Upper lobe of left lung (tissue), 4 donors: ENCODE measurements around the gene DEK.

Experiments
- CTCF ChIP-seq, 6 experiments: fragments of 450-650 bp in 4 of 6; fragments of 200-600 bp in 2 of 6; sonication (generic) in 2 of 6; IDR thresholded peaks; one replicate each; pipeline ENCODE4 v1.5.1; 2016 to 2019; ENCODE audit warnings: antibody characterized with exemption in 6 of 6
- EP300 ChIP-seq, 4 donors: sonication (generic); formaldehyde crosslinking; IDR thresholded peaks; one replicate each; pipeline ENCODE4 v1.5.1; 2017; ENCODE audit warnings: antibody characterized with exemption in 4 of 4, control low read depth in 2 of 4
- POLR2A ChIP-seq, 4 donors: fragments of 450-650 bp; IDR thresholded peaks; one replicate each; pipeline ENCODE4 v1.5.1; 2016 to 2017; ENCODE audit warnings: antibody characterized with exemption in 4 of 4, mild to moderate bottlenecking in 2 of 4
- POLR2AphosphoS5 ChIP-seq, 2 donors: sonication (generic); formaldehyde crosslinking; IDR thresholded peaks; one replicate each; pipeline ENCODE4 v1.5.1; 2017; ENCODE audit warnings: antibody characterized with exemption in 2 of 2

GRCh38 chr6:18235524-18235923 lies 28.8 kb downstream of the DEK start:
- TF ChIP-seq CTCF (IDR thresholded peaks at IDR 0.05): no peak
- no peak for TF ChIP-seq EP300 (IDR thresholded peaks at IDR 0.05)
- no peak for TF ChIP-seq POLR2A (IDR thresholded peaks at IDR 0.05)
- no peak for TF ChIP-seq POLR2AphosphoS5 (IDR thresholded peaks at IDR 0.05)
